SJCRH30 (cell line): ENCODE results near the gene USP53. TPM values are rescaled to one million over a fixed set of nuclear protein-coding genes. Genes with fewer than 3 reads are reported as not detected.
"Not testable (repeated sequence)": the region's sequence is repeated elsewhere in the genome, so short reads cannot be mapped to it uniquely, and the experiment has no call there.

Experiments used
- DNase-seq, 2 experiments: peaks; one replicate each; pipeline ENCODE4 v3.0.0-alpha.2; 2015 to 2020
- H3K27ac ChIP-seq: fragments of 250-450 bp; sonication (Bioruptor Pico); 2 replicates; pipeline ENCODE4 v1.5.1; 2020; ENCODE audit warnings: mild to moderate bottlenecking, moderate library complexity
- H3K27me3 ChIP-seq: fragments of 250-450 bp; sonication (Bioruptor Pico); 2 replicates; pipeline ENCODE4 v1.5.1; 2020; ENCODE audit warnings: mild to moderate bottlenecking, moderate library complexity
- H3K36me3 ChIP-seq: fragments of 250-450 bp; sonication (Bioruptor Pico); 2 replicates; pipeline ENCODE4 v1.5.1; 2020; ENCODE audit warnings: mild to moderate bottlenecking, moderate library complexity
- H3K4me1 ChIP-seq: fragments of 250-450 bp; sonication (Bioruptor Pico); 2 replicates; pipeline ENCODE4 v1.5.1; 2020; ENCODE audit warnings: mild to moderate bottlenecking, moderate library complexity
- H3K4me3 ChIP-seq: fragments of 250-450 bp; sonication (Bioruptor Pico); 2 replicates; pipeline ENCODE4 v1.5.1; 2020; ENCODE audit warnings: mild to moderate bottlenecking, moderate library complexity
- H3K9me3 ChIP-seq: fragments of 250-450 bp; sonication (Bioruptor Pico); replicated peaks from 2 replicates; pipeline ENCODE4 v1.5.1; 2020; ENCODE audit warnings: mild to moderate bottlenecking, moderate library complexity
- total RNA-seq: library from RNA; depleted of rRNA; stranded (reverse); fragments of >200 nt; shearing (Covaris generic); gene quantifications from 2 replicates; pipeline ENCODE4 v1.2.3, GENCODE V29; 2014

USP53 gene
- total RNA-seq, 1 experiment from 2014 or later: 14.0 TPM

DNA sequence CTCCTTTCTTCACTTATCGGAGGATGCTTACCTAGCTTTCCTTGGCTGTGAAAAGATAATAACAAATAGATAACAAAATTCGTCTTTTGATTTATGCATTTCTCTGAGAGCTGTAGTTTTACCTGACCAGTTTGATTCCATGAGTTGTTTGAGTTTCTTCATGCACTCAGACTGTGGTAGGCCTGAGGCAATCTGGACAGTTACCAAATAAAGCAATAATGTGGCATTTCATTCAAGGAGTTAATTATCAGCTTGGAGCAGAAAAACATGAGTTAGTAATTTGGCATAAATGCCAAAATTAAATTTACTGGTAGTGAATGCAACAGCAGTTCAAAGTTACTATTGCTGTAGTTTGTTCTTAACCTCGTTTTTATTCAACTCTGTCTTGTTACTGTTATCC lies 56.0 kb downstream of the USP53 start:
- Histone ChIP-seq H3K4me3 (no peak overlapping the region), H3K27me3 (no peaks in the 10 kb centered on the region), H3K9me3 (no peaks in the 10 kb centered on the region; the same call in 1 of the 2 replicates), H3K36me3 (peaks cover 26% of the 10 kb centered on the region), H3K4me1 (peaks cover 7% of the 10 kb centered on the region; the same call in 1 of the 2 replicates), H3K27ac (no peak overlapping the region)
- no peak for DNase-seq

DNA sequence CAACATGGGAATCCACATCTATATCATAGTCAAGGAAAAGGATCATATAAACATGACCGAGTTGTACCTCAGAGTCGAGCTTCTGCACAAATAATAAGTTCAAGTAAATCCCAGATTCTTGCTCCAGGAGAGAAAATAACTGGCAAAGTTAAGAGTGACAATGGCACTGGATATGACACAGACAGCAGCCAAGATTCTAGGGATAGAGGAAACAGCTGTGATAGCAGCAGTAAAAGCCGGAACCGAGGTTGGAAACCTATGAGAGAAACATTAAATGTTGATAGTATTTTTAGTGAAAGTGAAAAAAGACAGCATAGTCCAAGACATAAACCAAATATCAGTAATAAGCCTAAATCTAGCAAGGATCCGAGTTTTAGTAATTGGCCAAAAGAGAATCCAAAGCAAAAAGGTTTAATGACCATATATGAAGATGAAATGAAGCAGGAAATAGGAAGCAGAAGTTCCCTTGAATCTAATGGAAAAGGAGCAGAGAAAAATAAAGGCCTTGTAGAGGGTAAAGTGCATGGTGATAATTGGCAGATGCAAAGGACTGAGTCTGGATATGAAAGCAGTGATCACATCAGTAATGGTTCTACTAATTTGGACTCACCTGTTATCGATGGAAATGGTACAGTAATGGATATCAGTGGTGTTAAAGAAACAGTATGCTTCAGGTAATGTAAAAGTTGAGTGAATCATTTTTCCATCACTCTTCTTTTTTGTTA lies 59.0 kb downstream of the USP53 start:
- Histone ChIP-seq H3K36me3 (peaks cover 21% of the 10 kb centered on the region), H3K9me3 (peaks cover 2% of the 10 kb centered on the region; the same call in 1 of the 2 replicates), H3K27me3 (no peaks in the 10 kb centered on the region), H3K27ac (peak overlapping the region; percentile 9; the same call in 1 of the 2 replicates), H3K4me3 (no peak overlapping the region), H3K4me1 (peaks cover 7% of the 10 kb centered on the region; the same call in 1 of the 2 replicates)
- peak in 1 of 2 experiments; percentile 9 for DNase-seq

DNA sequence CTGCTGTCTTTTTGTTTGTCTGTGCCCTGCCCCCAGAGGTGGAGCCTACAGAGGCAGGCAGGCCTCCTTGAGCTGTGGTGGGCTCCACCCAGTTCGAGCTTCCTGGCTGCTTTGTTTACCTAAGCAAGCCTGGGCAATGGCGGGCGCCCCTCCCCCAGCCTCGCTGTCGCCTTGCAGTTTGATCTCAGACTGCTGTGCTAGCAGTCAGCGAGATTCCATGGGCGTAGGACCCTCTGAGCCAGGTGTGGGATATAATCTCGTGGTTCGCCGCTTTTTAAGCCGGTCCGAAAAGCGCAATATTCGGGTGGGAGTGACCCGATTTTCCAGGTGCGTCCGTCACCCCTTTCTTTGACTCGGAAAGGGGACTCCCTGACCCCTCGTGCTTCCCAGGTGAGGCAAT lies 67.0 kb downstream of the USP53 start:
- H3K36me3 ChIP-seq, H3K27ac ChIP-seq, H3K9me3 ChIP-seq, H3K4me3 ChIP-seq, H3K4me1 ChIP-seq, H3K27me3 ChIP-seq, DNase-seq: not testable (repeated sequence)

GRCh38 chr4:119279945-119280344 lies 67.4 kb downstream of the USP53 start:
- H3K4me3 ChIP-seq, H3K4me1 ChIP-seq, H3K27me3 ChIP-seq, DNase-seq, H3K27ac ChIP-seq, H3K36me3 ChIP-seq, H3K9me3 ChIP-seq: not testable (repeated sequence)

DNA sequence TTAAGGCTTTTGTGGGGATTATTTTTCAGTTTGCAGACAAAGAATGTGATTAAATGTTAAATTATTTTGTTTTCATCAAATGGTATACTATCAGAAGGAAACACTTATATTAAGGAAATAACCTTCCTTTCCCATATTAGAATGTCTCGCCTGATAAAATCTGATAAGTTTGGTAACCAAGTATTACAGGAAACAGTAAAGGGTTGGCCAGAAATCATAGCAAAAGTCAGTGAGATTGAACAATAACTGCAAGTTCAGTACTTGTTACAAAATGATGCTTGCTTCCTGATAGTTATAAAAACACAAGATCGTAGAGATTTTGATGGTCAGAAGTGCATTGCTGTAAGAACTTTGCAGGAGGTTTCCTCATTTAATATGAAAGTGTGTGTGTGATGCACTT lies 68.9 kb downstream of the USP53 start:
- DNase-seq: no peak
- H3K9me3 ChIP-seq: no peaks in the 10 kb centered on the region
- peaks cover 2% of the 10 kb centered on the region; the same call in 1 of the 2 replicates for H3K4me1 ChIP-seq
- no peak overlapping the region for H3K27ac ChIP-seq
- no peaks in the 10 kb centered on the region for H3K27me3 ChIP-seq
- no peaks in the 10 kb centered on the region for H3K36me3 ChIP-seq
- no peak overlapping the region for H3K4me3 ChIP-seq

GRCh38 chr4:119284876-119285780 lies 72.6 kb downstream of the USP53 start:
- H3K27me3 ChIP-seq: no peaks in the 10 kb centered on the region
- DNase-seq: peak in 1 of 2 experiments; percentile 11
- H3K4me1 ChIP-seq: peaks cover 2% of the 10 kb centered on the region; the same call in 1 of the 2 replicates
- H3K36me3 ChIP-seq: no peaks in the 10 kb centered on the region
- H3K4me3 ChIP-seq: no peak overlapping the region
- no peak overlapping the region for H3K27ac ChIP-seq
- no peaks in the 10 kb centered on the region for H3K9me3 ChIP-seq

DNA sequence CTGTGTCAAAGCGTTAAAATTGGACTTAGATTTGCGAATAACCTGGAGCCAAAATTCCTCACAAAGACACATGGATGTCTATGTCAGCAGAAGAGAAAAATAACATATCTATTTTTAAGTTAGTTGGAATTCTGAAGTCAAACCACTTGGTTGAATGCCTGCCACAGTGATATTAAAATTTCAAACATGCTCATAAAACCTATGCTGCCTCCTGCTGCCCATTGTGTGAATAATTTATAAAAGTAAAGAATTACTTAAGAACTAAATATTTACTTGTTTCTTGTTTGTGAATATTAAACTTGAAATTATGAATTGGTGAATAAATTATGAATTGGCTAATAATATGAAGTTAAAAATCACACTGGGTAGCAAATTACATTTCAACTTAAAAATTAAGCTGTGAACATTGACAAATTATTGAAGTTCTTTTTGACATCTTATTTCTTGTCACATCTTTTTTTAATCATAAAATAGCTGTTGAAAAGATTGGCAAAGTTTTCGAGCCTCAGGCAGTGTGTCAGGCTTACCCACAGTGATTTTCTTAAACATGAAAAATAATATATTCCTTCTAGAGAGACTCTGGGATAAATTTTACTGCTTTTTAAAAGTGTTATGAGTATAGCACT lies 74.0 kb downstream of the USP53 start:
- peak; percentile 20 to 69 for DNase-seq
- H3K27ac ChIP-seq: no peak overlapping the region
- H3K4me3 ChIP-seq: no peak overlapping the region
- H3K4me1 ChIP-seq: peaks cover 2% of the 10 kb centered on the region; the same call in 1 of the 2 replicates
- no peaks in the 10 kb centered on the region; the same call in 1 of the 2 replicates for H3K36me3 ChIP-seq
- H3K27me3 ChIP-seq: no peaks in the 10 kb centered on the region
- H3K9me3 ChIP-seq: no peaks in the 10 kb centered on the region

DNA sequence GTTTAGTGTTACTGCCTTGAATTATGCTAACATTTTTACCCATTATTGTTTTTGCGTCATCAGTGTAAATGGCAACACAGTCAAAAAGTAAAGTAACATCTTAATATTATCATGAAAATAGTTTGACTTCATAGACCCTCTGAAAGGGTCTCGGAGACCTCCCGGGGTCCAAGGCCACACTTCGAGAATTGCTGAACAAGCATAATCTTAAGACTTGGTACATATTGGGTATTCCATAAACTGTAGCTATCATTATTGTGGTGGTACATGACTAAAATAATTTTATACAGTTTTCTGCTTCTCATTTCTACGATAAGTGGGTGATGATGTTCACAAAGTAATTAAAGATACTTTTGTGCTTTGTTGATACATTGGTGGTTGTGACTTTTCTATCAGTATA lies 76.8 kb downstream of the USP53 start:
- H3K4me3 ChIP-seq: no peak overlapping the region
- H3K9me3 ChIP-seq: no peaks in the 10 kb centered on the region
- H3K27me3 ChIP-seq: no peaks in the 10 kb centered on the region
- no peak for DNase-seq
- peaks cover under 1% of the 10 kb centered on the region for H3K36me3 ChIP-seq
- no peak overlapping the region for H3K27ac ChIP-seq
- H3K4me1 ChIP-seq: peaks cover 2% of the 10 kb centered on the region; the same call in 1 of the 2 replicates

GRCh38 chr4:119290598-119290997 lies 78.1 kb downstream of the USP53 start:
- DNase-seq: no peak
- Histone ChIP-seq H3K4me1 (peaks cover 2% of the 10 kb centered on the region; the same call in 1 of the 2 replicates), H3K36me3 (peaks cover 3% of the 10 kb centered on the region), H3K4me3 (no peak overlapping the region), H3K27ac (no peak overlapping the region), H3K27me3 (no peaks in the 10 kb centered on the region), H3K9me3 (no peaks in the 10 kb centered on the region)

DNA sequence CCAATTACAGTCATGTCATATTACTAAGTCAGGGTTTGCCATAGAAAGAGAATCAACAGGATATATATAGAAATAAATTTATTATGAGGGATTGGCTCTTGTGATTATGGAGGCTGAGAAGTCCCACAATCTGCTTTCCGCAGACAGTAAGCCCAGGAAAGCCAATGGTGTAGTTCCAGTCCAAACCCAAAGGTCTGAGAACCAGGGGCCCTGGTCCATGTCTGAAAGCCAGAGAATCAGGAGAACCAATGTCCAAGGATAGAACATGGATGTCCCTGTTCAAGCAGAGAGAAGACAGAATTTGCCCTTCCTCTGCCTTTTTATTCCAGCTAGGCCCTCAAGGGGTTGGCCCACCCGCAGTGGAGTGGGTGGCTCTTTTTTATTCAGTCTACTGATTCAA lies 83.8 kb downstream of the USP53 start:
- Histone ChIP-seq H3K36me3 (peaks cover 31% of the 10 kb centered on the region), H3K27ac (no peak overlapping the region), H3K4me3 (no peak overlapping the region), H3K4me1 (peaks cover 5% of the 10 kb centered on the region), H3K27me3 (no peaks in the 10 kb centered on the region), H3K9me3 (no peaks in the 10 kb centered on the region)
- DNase-seq: no peak

DNA sequence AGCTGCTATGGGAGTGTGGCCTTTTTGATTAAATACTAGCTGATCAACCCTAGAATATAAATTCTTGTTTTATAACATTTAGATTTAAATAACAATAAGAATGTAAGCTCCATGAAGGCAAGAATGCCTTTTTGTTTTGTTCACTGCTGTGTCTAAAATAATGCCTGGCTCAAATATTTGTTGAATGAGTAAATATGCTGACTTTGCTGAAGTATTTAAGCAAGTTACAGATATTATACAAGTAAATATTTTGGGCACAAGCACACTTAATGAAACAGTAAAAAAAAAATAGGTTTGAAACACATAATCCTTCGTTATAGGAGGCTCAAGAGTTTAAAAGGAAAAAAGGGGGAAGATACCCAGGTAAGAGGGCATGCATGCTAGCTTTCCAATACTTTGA lies 85.3 kb downstream of the USP53 start:
- Histone ChIP-seq H3K4me3 (no peak overlapping the region), H3K36me3 (peaks cover 31% of the 10 kb centered on the region), H3K27me3 (no peaks in the 10 kb centered on the region), H3K27ac (no peak overlapping the region), H3K4me1 (peaks cover 5% of the 10 kb centered on the region), H3K9me3 (no peaks in the 10 kb centered on the region)
- DNase-seq: no peak

DNA sequence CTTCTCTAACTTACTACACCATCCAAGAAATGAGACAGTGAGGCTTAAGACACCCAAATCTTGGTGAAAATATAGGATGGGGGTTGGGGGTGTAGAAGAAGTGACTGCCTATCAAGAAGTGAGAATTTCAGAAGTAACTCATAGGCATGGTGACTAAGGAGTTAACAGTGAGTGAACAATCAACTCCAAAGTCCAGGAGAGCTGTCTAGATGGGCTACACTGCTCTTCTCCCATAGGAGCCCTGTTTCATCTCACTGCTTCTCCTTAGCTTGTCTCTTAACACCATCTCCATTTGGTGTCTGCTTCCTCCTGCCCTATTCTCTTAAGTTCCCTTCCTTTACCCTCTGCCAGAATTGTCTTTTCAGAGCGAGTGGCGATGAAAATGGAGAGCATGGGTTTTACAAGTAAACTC lies 86.8 kb downstream of the USP53 start:
- peak in 1 of 2 experiments; percentile 21 for DNase-seq
- Histone ChIP-seq H3K4me3 (peak overlapping the region; percentile 72), H3K4me1 (peaks cover 5% of the 10 kb centered on the region; the same call in 1 of the 2 replicates), H3K27ac (peak overlapping the region; percentile 51), H3K27me3 (no peaks in the 10 kb centered on the region), H3K9me3 (no peaks in the 10 kb centered on the region), H3K36me3 (peaks cover 31% of the 10 kb centered on the region)

- Histone ChIP-seq H3K36me3 (peaks cover 28% of the 10 kb centered on the region), H3K27me3 (no peaks in the 10 kb centered on the region), H3K4me1 (peaks cover 5% of the 10 kb centered on the region; the same call in 1 of the 2 replicates), H3K27ac (peak overlapping the region; percentile 51), H3K9me3 (no peaks in the 10 kb centered on the region), H3K4me3 (peak overlapping the region; percentile 72)
- DNase-seq: peak in 1 of 2 experiments; percentile 36
These were observed 87.2 kb downstream of the USP53 start for GRCh38 chr4:119299741-119300100.

GRCh38 chr4:119300101-119300978 lies 87.8 kb downstream of the USP53 start:
- Histone ChIP-seq H3K4me1 (peaks cover 5% of the 10 kb centered on the region; the same call in 1 of the 2 replicates), H3K27me3 (no peaks in the 10 kb centered on the region), H3K36me3 (peaks cover 28% of the 10 kb centered on the region), H3K27ac (peak overlapping the region; percentile 51), H3K4me3 (peak overlapping the region; percentile 72), H3K9me3 (no peaks in the 10 kb centered on the region)
- peak; percentile 94 to 96 for DNase-seq
